ENCODE measurements around the gene CDHR5.

CDHR5 gene

DNA sequence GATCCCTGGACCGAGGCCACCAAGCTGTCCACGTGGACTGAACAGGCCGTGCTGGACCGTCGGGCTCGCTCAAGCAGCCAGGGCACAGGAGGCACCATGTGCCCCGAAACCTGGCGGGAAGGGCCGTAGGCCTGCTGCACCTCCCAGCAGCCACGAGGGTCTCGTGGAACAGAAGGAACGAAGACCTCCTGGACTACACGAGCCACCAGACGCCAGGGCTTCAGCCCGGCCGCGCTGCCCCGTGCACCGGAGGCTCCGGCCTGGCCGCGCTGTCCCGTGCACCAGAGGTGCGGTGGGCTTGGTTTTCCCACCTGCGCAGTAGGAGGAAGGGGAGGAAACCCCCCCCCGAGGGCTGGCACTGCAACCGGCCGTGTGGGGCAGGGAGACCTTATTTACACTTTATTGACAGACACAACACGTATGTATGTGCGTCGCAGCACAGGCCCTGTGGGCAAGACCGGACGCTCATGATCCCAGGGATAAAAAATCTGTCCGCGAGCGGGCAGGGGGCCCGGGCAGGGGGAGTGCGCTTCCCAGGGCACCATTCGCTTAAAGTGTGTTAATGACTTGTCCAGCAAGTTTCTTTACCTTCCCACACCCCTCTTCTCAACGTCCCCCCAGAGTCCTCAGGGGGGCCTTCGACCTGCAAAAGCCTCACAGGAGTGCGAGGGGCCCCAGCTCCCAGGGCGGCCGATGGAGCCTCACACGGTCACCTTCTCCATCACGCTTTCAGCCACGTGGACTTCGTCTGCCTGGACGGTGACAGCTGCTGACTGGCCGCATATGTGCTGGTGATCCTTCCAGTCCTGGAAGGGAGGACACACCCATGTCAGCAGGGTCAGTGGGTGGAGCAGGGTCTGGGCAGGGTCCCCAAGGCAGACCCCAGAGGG lies 19.3 kb upstream of the CDHR5 start:
- no peak for DNase-seq

DNA sequence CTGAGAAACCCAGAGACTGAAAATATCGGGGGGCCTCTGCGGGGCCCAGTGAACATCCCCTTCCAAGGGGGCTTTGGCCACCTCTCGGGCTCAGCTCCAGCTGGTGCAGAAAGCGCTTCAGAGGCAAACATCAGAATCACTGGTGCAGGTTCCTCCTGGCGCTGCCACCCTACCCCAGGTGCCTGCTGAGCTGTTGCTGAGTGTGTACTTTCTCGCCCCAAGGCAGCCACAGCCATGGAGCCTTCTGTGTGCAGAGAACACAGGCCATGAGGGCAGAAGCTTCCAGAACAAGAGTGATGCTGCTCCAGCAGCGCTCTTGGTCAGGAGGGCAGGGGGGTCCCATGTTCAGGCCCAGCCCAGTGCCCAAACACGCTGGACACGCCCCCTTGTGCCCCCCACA lies 18.6 kb upstream of the CDHR5 start:
- no peak for DNase-seq

DNA sequence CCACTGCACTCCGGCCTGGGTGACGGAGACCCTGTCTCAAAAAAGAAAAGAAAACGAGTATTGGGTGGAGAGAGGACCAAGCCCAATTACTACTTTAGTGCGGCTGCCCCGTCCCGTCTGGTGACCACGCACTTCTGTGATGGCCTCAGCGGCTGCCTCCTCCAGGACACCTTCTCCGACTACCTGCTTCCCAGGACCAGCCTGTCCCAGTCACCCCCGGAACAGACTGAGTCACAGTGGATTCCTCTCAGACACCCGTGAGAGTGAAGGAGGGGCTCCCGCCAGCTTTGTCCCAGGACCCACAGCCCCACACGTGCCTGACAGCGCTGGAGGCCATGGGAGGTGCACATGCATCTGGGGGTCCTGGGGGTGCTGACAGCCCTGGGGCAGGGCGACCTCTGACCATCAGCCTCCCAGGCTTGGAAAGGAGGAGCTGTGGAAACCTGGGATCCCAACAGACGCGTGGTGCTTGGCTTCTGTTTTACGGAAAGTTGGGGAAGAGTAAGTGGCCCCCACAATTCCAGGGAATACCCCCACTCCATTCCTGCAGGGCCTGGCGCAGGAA lies 17.1 kb upstream of the CDHR5 start:
- no peak for DNase-seq

DNA sequence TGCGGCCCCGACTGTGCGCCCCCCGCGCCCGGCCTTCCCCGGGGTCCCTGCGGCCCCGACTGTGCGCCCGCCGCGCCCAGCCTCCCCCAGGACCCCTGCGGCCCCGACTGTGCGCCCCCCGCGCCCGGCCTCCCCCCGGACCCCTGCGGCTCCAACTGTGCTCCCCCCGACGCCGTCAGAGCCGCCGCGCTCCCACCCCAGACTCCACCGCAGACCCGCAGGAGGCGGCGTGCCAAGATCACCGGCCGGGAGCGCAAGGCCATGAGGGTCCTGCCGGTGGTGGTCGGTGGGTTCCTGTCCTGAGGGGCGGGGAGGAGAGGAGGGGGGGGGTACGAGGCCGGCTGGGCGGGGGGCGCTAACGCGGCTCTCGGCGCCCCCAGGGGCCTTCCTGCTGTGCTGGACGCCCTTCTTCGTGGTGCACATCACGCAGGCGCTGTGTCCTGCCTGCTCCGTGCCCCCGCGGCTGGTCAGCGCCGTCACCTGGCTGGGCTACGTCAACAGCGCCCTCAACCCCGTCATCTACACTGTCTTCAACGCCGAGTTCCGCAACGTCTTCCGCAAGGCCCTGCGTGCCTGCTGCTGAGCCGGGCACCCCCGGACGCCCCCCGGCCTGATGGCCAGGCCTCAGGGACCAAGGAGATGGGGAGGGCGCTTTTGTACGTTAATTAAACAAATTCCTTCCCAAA lies 15.4 kb upstream of the CDHR5 start:
- DNase-seq, result no peak

DNA sequence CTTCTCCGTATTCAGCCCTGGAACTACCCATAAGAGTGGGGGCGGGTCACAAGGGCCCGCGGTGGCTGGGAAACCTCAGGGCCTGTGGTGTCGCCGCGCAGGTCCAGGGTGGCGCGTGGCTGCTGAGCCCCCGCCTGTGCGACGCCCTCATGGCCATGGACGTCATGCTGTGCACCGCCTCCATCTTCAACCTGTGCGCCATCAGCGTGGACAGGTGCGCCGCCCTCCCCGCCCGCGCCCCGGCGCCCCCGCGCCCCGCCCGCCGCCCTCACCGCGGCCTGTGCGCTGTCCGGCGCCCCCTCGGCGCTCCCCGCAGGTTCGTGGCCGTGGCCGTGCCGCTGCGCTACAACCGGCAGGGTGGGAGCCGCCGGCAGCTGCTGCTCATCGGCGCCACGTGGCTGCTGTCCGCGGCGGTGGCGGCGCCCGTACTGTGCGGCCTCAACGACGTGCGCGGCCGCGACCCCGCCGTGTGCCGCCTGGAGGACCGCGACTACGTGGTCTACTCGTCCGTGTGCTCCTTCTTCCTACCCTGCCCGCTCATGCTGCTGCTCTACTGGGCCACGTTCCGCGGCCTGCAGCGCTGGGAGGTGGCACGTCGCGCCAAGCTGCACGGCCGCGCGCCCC lies 14.7 kb upstream of the CDHR5 start:
- DNase-seq, result no peak

DNA sequence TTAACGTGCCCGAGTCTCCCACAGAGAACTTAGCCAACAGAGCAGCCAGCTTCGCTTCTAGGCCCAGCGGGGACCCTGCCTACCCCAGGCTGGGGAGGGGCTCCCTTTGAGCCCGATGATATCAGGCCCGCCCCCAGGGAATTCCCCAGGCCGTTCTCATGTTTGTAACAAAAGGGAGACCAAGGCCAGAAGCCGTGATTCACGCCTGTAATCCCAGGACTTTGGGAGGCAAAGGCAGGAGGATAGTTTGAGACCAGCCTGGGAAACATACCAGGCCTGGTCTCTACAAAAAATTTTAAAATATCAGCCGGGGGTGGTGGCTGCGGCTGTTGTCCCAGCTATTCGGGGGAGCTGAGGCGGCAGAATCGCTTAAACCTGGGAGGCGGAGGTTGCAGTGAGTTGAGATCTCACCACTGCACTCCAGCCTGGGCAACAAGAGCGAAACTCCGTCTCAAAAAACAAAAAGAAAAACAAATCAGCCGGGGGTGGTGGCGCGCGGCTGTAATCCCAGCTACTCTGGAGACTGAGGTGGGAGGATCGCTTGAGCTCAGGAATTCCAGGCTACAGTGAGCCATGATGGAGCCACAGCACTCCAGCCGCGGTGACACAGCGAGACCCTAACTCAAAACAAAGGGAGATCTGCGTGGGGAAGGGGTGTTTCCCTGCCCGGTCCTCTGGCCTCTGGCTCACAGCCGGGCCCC lies 14.0 kb upstream of the CDHR5 start:
- DNase-seq, result peak in 1 of 56 donors; percentile 15

DNA sequence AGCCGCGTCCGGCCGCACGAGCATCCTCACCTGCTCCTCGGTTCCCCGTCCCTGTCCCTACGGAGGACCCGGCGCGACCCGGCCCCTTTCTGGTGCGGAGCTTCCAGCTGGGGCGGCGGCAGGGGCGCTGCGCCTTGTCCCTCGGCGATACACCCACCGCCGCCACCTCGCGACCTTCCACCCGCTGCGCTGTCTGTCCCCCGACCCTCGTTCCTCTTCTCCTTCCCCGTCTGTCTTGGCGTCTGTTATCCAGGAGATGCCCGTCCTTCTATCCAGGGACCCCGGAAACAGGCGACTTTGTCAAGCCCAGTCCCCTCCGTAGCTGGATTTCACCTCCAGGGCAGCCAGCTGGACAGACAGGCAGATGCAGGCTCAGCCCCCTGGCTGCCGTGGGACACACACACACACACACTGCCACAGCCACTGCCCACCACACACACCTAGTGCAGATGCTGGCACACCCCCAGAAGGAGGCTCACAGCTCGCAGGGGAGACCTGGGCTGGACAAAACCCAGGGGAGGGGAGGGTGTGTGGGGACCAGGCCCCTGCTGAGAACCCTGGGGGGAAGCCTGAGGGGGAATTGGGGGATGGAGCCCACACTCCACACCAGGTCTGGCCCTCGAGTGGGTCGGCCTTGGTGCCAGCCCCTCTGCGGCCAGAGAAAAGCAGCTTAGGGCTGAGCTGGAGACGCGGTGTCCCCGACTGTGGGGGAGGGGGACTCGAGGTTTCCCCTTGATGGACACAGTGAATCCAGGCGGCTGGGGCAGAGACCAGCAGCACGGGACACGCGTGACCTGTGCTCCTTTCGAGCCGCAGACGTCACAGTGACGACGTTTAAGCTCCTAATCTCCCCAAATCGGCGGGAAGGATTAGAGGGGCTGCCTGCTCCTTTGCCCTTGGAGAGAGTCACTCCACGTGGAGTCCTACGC lies 13.1 kb upstream of the CDHR5 start:
- no peak for DNase-seq

DNA sequence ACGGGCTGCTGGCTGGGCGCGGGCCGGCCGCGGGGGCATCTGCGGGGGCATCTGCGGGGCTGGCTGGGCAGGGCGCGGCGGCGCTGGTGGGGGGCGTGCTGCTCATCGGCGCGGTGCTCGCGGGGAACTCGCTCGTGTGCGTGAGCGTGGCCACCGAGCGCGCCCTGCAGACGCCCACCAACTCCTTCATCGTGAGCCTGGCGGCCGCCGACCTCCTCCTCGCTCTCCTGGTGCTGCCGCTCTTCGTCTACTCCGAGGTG lies 12.5 kb upstream of the CDHR5 start:
- DNase-seq, result no peak

DNA sequence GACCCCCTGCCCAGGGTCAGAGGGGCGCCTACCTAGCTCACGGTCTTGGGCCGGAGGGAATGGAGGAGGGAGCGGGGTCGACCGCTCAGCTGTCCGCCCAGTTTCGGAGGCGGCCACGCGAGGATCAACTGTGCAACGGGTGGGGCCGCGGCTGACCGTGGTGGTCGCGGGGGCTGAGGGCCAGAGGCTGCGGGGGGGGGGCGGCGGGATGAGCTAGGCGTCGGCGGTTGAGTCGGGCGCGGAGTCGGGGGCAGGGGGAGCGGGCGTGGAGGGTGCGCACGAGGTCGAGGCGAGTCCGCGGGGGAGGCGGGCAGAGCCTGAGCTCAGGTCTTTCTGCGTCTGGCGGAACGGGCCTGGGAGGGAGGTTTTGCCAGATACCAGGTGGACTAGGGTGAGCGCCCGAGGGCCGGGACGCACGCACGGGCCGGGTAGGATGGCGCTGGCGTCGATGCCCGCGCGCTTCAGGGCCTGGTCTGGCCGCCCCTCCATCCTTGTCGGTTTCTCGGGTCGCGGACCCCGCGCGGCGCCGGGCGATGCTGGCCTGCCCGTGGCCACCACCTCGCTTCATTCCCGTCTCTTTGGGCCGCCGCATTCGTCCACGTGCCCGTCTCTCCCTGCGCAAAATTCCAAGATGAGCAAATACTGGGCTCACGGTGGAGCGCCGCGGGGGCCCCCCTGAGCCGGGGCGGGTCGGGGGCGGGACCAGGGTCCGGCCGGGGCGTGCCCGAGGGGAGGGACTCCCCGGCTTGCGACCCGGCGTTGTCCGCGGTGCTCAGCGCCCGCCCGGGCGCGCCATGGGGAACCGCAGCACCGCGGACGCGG lies 12.0 kb upstream of the CDHR5 start, which contains the start of gene DRD4:
Gene DRD4, plus strand, starts transcription at position 759 of the 822 bp plus-strand sequence. Its CDS starts 36 bp downstream, at position 795.
- peak in 2 of 56 donors; percentile 30 to 34 for DNase-seq

DNA sequence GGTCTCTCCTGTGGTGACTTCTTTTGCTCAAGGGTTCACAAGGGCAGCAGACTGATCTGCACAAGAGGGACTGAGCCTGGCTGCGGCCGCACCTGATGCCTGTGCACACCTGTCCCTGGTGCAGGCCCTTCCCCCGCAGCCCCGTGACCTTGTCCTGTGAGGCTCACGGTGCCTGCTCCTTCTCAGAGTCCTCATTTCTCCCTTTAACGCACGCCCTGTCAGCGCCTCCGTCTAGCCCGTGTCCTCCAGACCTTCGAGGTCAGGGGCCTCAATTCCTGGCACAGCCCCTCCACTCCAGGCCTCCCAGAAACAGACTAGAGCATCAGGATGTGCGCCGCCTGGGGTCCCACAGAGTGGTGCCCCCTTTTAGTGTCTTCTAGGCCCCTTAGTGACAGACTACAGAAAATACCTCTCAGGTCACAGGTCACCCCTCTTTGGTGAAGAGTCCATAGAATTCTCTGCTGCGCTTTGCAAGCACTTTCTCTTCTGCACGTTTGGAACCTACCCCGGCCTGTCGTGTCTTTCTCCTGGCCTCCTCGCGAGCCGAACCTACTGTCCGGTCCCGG lies 11.3 kb upstream of the CDHR5 start:
- no peak for DNase-seq

DNA sequence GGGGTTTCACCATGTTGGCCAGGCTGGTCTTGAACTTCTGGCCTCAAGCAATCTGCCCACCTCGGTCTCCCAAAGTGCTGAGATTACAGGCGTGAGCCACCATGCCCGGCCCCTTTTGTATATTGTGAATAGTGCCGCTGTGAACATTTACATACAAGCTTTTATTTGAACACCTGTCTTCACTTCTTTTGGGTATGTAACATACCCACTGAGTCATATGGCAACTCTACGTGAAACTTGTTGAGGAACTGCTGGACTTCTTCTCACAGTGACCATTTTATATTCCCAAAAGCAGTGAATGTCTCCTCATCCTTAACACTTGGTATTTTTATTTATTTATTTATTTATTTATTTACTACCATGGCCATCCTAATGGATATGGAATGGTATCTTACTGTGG lies 6.1 kb upstream of the CDHR5 start:
- no peak for DNase-seq

DNA sequence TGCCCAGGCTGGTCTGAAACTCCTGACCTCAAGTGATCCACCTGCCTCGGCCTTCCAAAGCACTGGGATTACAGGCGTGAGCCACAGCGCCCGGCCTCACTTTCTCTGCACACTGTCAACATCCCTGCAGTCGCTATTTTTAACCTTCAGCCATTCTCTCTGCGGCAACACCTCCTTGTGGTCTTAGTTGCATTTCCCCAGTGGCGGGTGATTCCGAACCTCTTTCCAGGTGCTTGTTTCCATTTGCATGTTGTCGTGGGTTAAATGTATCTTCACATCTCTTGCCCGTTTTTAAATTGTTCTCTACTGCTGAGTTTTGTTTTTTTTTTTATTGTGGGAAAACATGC lies 4.5 kb upstream of the CDHR5 start:
- DNase-seq, result no peak

DNA sequence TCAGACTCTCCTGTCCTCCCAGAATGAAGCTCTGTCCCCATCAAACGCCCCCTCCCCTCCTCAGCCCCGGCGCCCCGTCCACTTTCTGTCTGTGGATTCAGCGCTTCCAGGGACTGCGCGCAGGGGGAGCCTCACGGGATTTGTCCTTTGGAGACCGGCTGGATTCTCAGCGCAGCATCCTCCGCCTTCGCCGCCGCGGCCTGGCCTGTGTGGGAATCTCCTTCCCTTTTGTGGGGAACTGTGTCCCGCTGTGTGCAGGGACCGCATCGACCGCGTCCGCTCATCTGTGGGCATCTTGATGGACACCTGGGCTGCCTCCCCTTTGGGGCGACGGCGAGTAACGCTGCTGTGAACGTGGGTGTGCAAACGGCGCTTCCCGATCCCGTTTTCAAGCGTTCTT lies 3.3 kb upstream of the CDHR5 start:
- DNase-seq, result no peak

DNA sequence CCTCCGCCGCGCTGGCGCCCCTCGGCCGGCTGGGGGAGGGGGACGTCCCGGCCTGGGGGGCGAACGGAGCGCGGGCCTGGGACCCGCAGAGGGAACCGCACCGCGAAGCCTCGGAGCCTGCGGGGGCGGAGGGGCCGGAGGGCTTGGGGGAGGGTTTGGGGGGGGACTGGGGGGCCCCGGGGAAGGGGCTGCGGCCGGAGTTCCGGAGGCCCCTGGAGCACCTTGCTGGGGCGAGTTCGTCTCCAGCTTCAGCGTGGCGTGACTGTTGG lies 2.5 kb upstream of the CDHR5 start:
- DNase-seq, result no peak

DNA sequence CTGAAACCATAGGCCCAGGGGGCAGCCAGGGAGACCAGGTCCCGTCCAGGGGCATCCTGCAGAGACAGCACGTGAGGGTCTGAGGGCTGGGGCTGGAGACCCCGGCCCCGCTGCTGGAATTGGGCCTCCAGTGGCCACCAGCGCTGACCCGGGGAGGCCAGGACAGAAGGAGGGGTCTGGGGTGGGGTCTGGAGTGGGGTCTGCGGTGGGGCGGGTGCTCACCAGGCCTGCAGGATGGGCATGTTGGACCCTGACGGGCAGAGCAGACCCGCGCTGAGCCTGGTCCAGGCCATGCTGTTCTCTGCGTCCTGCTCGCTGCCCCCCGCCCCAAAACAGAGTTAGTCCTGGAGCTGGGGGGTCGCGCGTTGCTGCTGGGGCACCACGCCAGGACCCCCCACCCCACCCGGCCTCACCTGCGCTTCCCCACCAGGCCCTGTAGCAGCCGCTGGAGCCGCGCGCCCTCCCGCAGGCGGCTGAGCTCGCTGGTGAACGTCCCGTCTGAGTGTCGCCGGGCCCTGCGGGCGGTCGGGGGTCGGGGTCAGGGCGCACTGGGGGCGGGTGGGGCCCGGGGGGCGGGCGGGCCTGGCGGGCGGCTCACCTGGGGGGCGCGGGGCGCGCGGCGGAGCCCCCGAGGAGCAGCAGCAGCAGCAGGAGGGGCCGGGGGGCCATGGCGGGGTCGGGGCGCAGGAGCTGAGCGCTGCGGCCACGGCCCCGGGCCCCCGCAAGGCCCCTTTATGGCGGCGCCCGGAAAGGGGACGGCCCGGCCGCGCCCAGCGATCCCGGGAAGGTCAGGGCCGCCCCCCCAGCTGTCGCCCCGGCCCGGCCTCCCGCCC lies 1.9 kb upstream of the CDHR5 start, which contains the start of gene SCT:
Gene SCT, minus strand, starts transcription at position 707 of the 833 bp plus-strand sequence. Its CDS starts 38 bp downstream, at position 669.
- DNase-seq, result no peak

DNA sequence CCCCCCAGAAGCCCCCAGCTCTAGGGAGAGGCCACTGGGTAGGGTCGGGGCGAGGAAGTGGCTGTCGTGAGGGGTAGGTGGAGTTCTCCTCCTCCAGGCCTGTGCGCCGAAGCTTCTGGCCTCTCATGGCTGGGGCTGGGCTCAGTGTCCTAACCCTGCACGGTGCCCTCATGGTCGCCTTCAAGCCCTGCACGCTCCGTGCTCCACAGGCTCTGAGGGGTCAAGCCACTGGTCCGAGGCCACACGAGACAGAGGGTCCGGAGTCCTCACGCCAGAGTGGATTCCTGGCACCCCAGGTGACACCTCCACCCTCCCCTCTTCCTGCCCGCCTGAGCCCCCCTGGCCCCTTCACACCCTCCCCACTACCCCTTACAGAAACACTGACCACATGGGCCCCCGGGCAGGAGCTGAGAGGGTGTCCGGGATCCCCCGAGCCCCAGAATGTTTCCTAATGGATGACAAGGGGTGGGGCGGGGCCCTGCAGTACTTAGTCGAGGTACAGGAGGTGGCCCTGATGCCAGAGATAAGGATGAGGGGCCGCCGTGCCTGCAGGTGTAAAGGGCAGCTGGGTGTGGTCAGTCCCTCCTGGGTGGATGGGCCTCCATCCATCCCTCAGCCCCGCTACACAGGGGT lies 997 bp upstream of the CDHR5 start:
- no peak for DNase-seq

DNA sequence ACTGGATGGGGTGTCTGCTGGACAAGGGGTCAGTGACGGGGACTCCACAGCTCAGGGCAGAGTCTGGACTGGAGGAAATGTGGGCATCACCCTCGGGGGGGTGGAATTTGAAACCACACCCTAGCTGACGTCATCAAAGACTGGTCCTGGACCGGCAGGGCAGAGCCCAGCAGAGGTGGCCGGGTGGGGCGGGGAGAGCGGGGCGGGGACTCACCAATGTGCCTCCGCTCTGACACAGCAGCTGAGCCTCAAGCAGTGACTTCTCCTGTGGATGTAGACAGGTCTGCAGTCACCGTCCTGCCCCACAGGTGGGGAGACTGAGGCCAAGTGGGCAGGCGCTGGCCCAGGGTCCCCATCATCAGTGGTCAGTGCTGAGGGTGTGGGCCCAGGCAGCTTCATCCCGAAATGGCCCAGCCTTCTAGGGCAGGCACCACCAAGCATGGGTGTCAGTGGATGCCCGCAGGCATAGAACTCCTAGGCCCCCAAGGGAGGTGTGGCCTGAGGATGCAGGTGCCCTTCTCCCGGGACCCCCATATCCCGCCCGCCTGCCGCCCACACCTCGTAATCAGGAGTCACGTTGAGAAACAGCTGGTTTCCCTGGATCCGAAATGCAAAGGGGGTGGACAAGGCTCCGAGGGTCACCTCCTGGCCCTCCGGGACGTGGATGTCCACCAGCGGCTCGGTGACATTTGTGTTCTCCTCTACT lies 603 bp downstream of the CDHR5 start:
- DNase-seq, result no peak
